ENCODE results near the gene NPR2.

The NPR2 gene

GRCh38 chr9:35791297-35791921 is at the start of gene NPR2:
Gene NPR2 (plus strand): TSS chr9:35791591. CDS start chr9:35792409, 818 bp downstream.
- in situ Hi-C loops (cut with HindIII; ENCODE audit: low sequenced_read_pairs): no loop called here

- in situ Hi-C loops (cut with HindIII; ENCODE audit: low sequenced_read_pairs): loop anchor here (10.0 kb wide), 1 partner anchor 123 kb away; no protein-coding TSS in a partner anchor
These were observed 49.7 kb upstream of the NPR2 start for GRCh38 chr9:35741740-35742139.

GRCh38 chr9:35743452-35743851 is 47.9 kb upstream of the NPR2 start:
- in situ Hi-C loops (cut with HindIII; ENCODE audit: low sequenced_read_pairs): loop anchor here (10.0 kb wide), 1 partner anchor 121 kb away; no protein-coding TSS in a partner anchor

GRCh38 chr9:35743880-35744518 is 47.4 kb upstream of the NPR2 start:
- in situ Hi-C loops (cut with HindIII; ENCODE audit: low sequenced_read_pairs): loop anchor here (10.0 kb wide), 1 partner anchor 121 kb away; no protein-coding TSS in a partner anchor

- in situ Hi-C loops (cut with HindIII; ENCODE audit: low sequenced_read_pairs): loop anchor here (5.0 to 10.0 kb wide), 2 partner anchors 82 to 119 kb away; partner anchors contain the start of genes FAM221B and TMEM8B
These were observed 45.8 kb upstream of the NPR2 start for GRCh38 chr9:35745569-35745968.

- in situ Hi-C loops (cut with HindIII; ENCODE audit: low sequenced_read_pairs): loop anchor here (5.0 to 10.0 kb wide), 2 partner anchors 81 to 118 kb away; partner anchors contain the start of genes FAM221B and TMEM8B
These were observed 44.8 kb upstream of the NPR2 start for GRCh38 chr9:35746583-35746982.

- in situ Hi-C loops (cut with HindIII; ENCODE audit: low sequenced_read_pairs): loop anchor here (5.0 to 10.0 kb wide), 2 partner anchors 79 to 116 kb away; partner anchors contain the start of genes FAM221B and TMEM8B
These were observed 43.0 kb upstream of the NPR2 start for GRCh38 chr9:35748242-35748857.

- in situ Hi-C loops (cut with HindIII; ENCODE audit: low sequenced_read_pairs): loop anchor here (5.0 to 10.0 kb wide), 2 partner anchors 78 to 116 kb away; partner anchors contain the start of genes FAM221B and TMEM8B
These were observed 42.4 kb upstream of the NPR2 start, which contains the start of the genes GBA2 and RGP1 for GRCh38 chr9:35748858-35749514. Gene GBA2 (minus strand): TSS chr9:35749228. CDS start chr9:35748704, 524 bp downstream. Gene RGP1 (plus strand): TSS chr9:35749287. CDS start chr9:35749756, 469 bp downstream.

DNA sequence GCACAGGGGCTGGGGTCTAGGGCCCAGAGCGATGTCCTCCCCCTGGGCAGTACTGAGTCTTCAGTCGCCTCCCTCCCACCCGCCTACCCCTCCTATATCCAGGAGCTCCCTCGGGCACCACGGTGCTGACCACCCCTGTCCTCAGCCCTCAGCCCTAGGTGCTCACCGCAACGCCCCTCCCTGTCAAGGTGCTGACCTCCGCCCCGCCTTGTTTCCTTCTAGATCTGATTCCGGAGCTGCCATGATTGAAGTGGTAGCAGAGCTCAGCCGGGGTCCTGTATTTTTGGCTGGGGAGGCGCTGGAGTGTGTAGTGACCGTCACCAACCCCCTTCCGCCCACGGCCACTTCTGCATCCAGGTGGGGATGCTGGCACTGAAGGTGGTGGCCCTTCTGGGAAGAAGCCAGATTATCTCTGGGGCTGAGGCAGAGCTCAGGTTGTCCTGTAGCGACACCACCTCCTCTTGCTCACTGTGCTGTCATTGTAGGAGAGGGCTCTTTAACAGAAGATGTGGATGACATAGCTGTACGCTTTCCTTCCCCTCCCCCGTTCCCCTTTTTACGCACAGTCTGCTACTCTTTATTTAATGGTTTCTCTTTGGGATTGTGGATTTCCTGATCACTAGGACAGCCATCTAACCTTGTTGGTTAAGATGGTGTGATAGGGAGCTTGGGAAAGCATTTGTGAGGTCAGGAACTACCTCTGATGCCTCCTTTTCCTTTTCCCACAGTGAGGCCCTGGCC is 41.7 kb upstream of the NPR2 start:
- in situ Hi-C loops (cut with HindIII; ENCODE audit: low sequenced_read_pairs): loop anchor here (5.0 to 10.0 kb wide), 2 partner anchors 78 to 115 kb away; partner anchors contain the start of genes FAM221B and TMEM8B

- in situ Hi-C loops (cut with HindIII; ENCODE audit: low sequenced_read_pairs): no loop called here
These were observed 41.2 kb upstream of the NPR2 start for GRCh38 chr9:35750256-35750531.

DNA sequence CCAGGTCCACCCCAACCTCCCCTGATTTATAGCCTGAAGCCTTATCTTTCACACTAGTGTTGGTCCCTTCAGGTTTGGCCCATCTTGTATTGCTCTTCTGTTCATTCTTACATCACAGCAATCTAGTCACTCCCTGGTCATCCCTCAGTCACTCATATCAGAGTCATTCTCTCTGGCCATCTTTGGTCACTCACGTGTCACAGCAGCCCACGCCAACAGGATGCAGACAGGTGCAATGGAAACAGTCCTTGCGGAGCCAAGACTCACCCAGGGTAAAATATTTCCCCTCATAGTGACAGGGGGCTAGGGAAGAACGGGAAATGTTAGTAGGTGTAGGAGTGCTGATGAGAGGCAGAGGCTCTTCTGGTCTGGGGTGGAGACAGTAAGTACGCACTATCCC is 37.9 kb upstream of the NPR2 start:
- in situ Hi-C loops (cut with HindIII; ENCODE audit: low sequenced_read_pairs): no loop called here

DNA sequence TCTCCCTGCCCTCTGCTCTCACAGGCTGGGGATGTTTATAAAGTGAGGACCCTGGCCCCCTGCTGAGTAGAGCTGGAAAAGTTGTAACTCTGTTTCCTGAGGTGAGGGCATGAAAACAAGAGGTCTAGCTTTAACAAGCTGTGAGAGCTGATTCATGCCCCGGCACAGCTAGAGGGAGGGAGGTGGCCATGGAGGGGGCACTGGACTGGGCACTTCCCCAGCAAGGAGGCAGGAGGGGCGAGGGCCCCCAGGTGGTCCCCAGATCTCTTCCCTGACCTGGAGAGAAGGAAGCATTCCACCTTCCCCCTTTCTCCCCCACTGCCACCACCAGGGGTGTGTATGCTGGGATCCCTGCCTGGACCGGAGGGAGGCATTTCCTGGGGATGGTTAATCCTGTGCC is 37.1 kb upstream of the NPR2 start, which contains the start of gene MSMP:
Gene MSMP (minus strand): TSS at position 13 of the 400 bp plus-strand sequence. CDS start 147 bp downstream, outside the sequence.
- in situ Hi-C loops (cut with HindIII; ENCODE audit: low sequenced_read_pairs): no loop called here

DNA sequence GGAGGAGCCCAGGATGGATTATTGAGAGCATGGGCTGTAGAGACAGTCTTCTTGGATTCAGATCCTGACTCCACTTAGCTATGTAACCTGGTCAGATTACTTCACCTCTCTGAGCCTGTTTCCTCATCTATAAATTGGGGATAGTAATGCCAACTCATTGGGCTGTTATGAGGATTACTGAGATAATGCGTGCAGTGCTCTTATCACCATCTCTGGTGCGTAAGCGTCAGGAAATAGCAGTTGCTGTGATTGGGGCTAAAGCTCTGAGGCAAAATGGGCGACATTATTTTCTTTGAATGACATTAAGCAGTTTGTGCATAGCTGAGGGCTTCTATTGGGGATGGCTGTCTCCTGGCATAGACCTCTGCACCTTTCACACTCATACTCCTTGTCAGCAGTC is 36.3 kb upstream of the NPR2 start:
- in situ Hi-C loops (cut with HindIII; ENCODE audit: low sequenced_read_pairs): no loop called here

- in situ Hi-C loops (cut with HindIII; ENCODE audit: low sequenced_read_pairs): no loop called here
These were observed 34.8 kb upstream of the NPR2 start for GRCh38 chr9:35756275-35757225.

GRCh38 chr9:35757226-35757891 is 34.0 kb upstream of the NPR2 start:
- in situ Hi-C loops (cut with HindIII; ENCODE audit: low sequenced_read_pairs): no loop called here

DNA sequence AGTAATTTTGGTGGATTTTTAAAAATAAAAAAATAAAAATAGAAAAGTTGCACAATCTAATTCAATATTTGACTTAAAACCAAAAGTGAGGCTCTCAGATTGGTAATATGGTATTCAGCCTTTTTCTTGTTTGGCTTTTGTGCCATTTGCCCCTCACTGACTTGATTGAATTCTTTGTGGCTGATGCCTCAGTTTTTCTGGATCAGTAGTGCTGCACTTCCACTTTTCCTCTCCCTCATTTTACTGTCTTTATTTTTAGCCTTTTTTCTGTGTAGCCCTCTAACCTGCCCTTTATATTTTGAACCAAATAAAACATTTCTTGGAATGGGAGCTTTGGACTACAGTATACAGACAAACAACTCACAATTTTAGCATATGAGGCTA is 33.5 kb upstream of the NPR2 start:
- in situ Hi-C loops (cut with HindIII; ENCODE audit: low sequenced_read_pairs): no loop called here

- in situ Hi-C loops (cut with HindIII; ENCODE audit: low sequenced_read_pairs): no loop called here
These were observed 32.8 kb upstream of the NPR2 start for GRCh38 chr9:35758475-35759050.

DNA sequence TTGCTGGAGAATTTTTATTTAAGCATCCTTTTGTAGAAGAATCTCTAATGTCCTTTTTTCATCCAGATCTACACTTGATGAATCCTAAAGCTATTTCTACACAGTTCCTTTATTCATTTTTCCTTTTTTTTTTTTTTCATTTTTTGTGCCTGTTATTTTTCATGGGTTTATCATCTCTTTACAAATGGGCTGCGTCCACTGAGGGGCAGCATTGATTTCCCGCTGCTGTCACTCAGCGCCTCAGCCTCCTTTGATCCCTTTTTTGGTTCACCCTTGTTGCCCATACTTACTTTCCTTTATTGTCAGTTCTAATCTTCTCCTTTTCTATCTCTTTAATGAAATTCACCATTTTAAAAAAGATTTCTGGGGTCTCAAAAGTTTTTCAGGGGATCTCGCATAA is 31.6 kb upstream of the NPR2 start:
- in situ Hi-C loops (cut with HindIII; ENCODE audit: low sequenced_read_pairs): loop anchor here (5.0 kb wide), 1 partner anchor 108 kb away; no protein-coding TSS in a partner anchor
